ENCODE measurements around the gene RHBDF1. TPM values are rescaled to one million over a fixed set of nuclear protein-coding genes. Genes with fewer than 3 reads are reported as not detected.
A peak's percentile ranks its signal among the peaks of the same experiment; 100 is the strongest.

RHBDF1 gene
- total RNA-seq, 1 experiment from 2014 or later, result 62.9 TPM

- peak overlapping the region; percentile 86 for H3K4me2 ChIP-seq
- H2AFZ ChIP-seq, result peak overlapping the region; percentile 97
- ChIA-PET POLR2A (ENCODE audit: unreplicated experiment) (interaction anchor here (1.1 kb wide), 1 partner anchor 17 kb away, joined by 6 read pairs; no protein-coding TSS in a partner anchor), CTCF (interaction anchor here (0.5 to 1.4 kb wide), 2 partner anchors 12 to 347 kb away, joined by 4 to 5 read pairs; partner anchors contain the start of gene DECR2)
- H3K9me3 ChIP-seq (ENCODE audit: insufficient read depth, low read depth), result no peaks in the 10 kb centered on the region
- H3K27me3 ChIP-seq (ENCODE audit: insufficient read depth, low read depth), result no peaks in the 10 kb centered on the region
- peaks cover 9% of the 10 kb centered on the region; the same call in 1 of the 2 replicates for H3K36me3 ChIP-seq (ENCODE audit: low read depth)
- TF ChIP-seq EZH2 (IDR thresholded peaks at IDR 0.05; ENCODE audit: low read depth) (no peak), CTCF (conservative IDR thresholded peaks at IDR 0.05) (no peak)
- H3K4me1 ChIP-seq (replicated peaks; ENCODE audit: insufficient read depth), result peaks cover 9% of the 10 kb centered on the region
- peaks cover 43% of the 10 kb centered on the region for H3K79me2 ChIP-seq (ENCODE audit: low read depth)
- intact Hi-C loops (cut with micrococcal nuclease; ENCODE audit: unreplicated experiment), result no loop called here
- 0 out of 2 replicates have a peak, but pooled peaks cover 10% of the 10 kb centered on the region for H4K20me1 ChIP-seq (ENCODE audit: insufficient read depth)
- no peak for DNase-seq
- H3K4me3 ChIP-seq, result peak overlapping the region; percentile 88
- no peak overlapping the region for H3K27ac ChIP-seq
- no peaks in the 10 kb centered on the region for H3K9me2 ChIP-seq (ENCODE audit: insufficient read depth)
- no TSS peak for BruUV-seq (replicated peaks)
- peaks cover 9% of the 10 kb centered on the region for H3F3A ChIP-seq (ENCODE audit: insufficient read depth, low read depth)
These were observed 18.2 kb downstream of the RHBDF1 start for GRCh38 chr16:54237-54581.

- DNase-seq, result peak; percentile 94 to 99
- TF ChIP-seq CTCF (conservative IDR thresholded peaks at IDR 0.05), result no peak
- TF ChIP-seq EZH2 (IDR thresholded peaks at IDR 0.05; ENCODE audit: low read depth), result no peak
- peak within 1 kb of the TSS; percentile 86 for H3K4me2 ChIP-seq
- intact Hi-C loops (cut with micrococcal nuclease; ENCODE audit: unreplicated experiment), result no loop called here
- peak within 1 kb of the TSS; percentile 97 for H2AFZ ChIP-seq
- H3K27ac ChIP-seq, result peak within 1 kb of the TSS; percentile 43
- H4K20me1 ChIP-seq (ENCODE audit: insufficient read depth), result 0 out of 2 replicates have a peak, but pooled peaks cover 10% of the 10 kb centered on the region
- no peaks in the 10 kb centered on the region for H3K9me2 ChIP-seq (ENCODE audit: insufficient read depth)
- CTCF ChIA-PET, result interaction anchor here (0.5 to 1.9 kb wide), 4 partner anchors 12 to 348 kb away, joined by 3 to 8 read pairs (median 4); partner anchors contain the start of gene DECR2
- no peaks in the 10 kb centered on the region for H3K9me3 ChIP-seq (ENCODE audit: insufficient read depth, low read depth)
- POLR2A ChIA-PET (ENCODE audit: unreplicated experiment), result interaction anchor here (0.6 to 1.1 kb wide), 6 partner anchors 14 to 472 kb away, joined by 3 to 9 read pairs (median 7); no protein-coding TSS in a partner anchor
- BruUV-seq (replicated peaks), result no TSS peak
- no peaks in the 10 kb centered on the region for H3K27me3 ChIP-seq (ENCODE audit: insufficient read depth, low read depth)
- H3K36me3 ChIP-seq (ENCODE audit: low read depth), result peaks cover 9% of the 10 kb centered on the region; the same call in 1 of the 2 replicates
- H3K4me1 ChIP-seq (replicated peaks; ENCODE audit: insufficient read depth), result peaks cover 9% of the 10 kb centered on the region
- peak within 1 kb of the TSS; percentile 88 for H3K4me3 ChIP-seq
- peaks cover 46% of the 10 kb centered on the region for H3K79me2 ChIP-seq (ENCODE audit: low read depth)
- H3F3A ChIP-seq (ENCODE audit: insufficient read depth, low read depth), result peaks cover 9% of the 10 kb centered on the region
These were observed 18.8 kb downstream of the RHBDF1 start, which contains the start of the genes POLR3K and SNRNP25 for GRCh38 chr16:53346-54236. Gene POLR3K, minus strand, starts transcription at chr16:53608. Its CDS starts 22 bp downstream, at chr16:53586. Gene SNRNP25, plus strand, starts transcription at chr16:53828. Its CDS starts 189 bp downstream, at chr16:54017.

GRCh38 chr16:50769-51591 lies 21.5 kb downstream of the RHBDF1 start:
- Histone ChIP-seq H3K36me3 (ENCODE audit: low read depth) (peaks cover 13% of the 10 kb centered on the region), H3K9me2 (ENCODE audit: insufficient read depth) (no peaks in the 10 kb centered on the region), H3K79me2 (ENCODE audit: low read depth) (peaks cover 46% of the 10 kb centered on the region), H3K4me3 (no peak overlapping the region), H3K4me2 (peak overlapping the region; percentile 77; the same call in 1 of the 2 replicates), H3K9me3 (ENCODE audit: insufficient read depth, low read depth) (no peaks in the 10 kb centered on the region), H2AFZ (no peak overlapping the region), H3K27me3 (ENCODE audit: insufficient read depth, low read depth) (no peaks in the 10 kb centered on the region), H3K27ac (no peak overlapping the region), H4K20me1 (ENCODE audit: insufficient read depth) (0 out of 2 replicates have a peak, but pooled peaks cover 10% of the 10 kb centered on the region), H3K4me1 (replicated peaks; ENCODE audit: insufficient read depth) (peaks cover 9% of the 10 kb centered on the region), H3F3A (ENCODE audit: insufficient read depth, low read depth) (peaks cover 13% of the 10 kb centered on the region)
- ChIA-PET POLR2A (ENCODE audit: unreplicated experiment) (no interaction called here), CTCF (no interaction called here)
- BruUV-seq (replicated peaks), result no TSS peak
- DNase-seq, result no peak
- TF ChIP-seq EZH2 (IDR thresholded peaks at IDR 0.05; ENCODE audit: low read depth) (no peak), CTCF (conservative IDR thresholded peaks at IDR 0.05) (no peak)
- intact Hi-C loops (cut with micrococcal nuclease; ENCODE audit: unreplicated experiment), result no loop called here

Data from PC-9 (cell line).